ENCODE results near the gene DDAH2.

- TF ChIP-seq, protein P1, sequence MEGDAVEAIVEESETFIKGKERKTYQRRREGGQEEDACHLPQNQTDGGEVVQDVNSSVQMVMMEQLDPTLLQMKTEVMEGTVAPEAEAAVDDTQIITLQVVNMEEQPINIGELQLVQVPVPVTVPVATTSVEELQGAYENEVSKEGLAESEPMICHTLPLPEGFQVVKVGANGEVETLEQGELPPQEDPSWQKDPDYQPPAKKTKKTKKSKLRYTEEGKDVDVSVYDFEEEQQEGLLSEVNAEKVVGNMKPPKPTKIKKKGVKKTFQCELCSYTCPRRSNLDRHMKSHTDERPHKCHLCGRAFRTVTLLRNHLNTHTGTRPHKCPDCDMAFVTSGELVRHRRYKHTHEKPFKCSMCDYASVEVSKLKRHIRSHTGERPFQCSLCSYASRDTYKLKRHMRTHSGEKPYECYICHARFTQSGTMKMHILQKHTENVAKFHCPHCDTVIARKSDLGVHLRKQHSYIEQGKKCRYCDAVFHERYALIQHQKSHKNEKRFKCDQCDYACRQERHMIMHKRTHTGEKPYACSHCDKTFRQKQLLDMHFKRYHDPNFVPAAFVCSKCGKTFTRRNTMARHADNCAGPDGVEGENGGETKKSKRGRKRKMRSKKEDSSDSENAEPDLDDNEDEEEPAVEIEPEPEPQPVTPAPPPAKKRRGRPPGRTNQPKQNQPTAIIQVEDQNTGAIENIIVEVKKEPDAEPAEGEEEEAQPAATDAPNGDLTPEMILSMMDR (IDR thresholded peaks at IDR 0.05) = no peak
- TF ChIP-seq POLR2A (IDR thresholded peaks at IDR 0.05) = no peak
Observed at GRCh38 chr6:31749301-31750036, 20.4 kb upstream of the DDAH2 start.
